Measurements from ENCODE around the gene SYCP2L.

The SYCP2L gene

GRCh38 chr6:10933126-10933525, 46.3 kb downstream of the SYCP2L start:
- intact Hi-C loops (cut with DNase I; ENCODE audit: low total_unique reads) = no loop called here
- TF ChIP-seq, protein P1, sequence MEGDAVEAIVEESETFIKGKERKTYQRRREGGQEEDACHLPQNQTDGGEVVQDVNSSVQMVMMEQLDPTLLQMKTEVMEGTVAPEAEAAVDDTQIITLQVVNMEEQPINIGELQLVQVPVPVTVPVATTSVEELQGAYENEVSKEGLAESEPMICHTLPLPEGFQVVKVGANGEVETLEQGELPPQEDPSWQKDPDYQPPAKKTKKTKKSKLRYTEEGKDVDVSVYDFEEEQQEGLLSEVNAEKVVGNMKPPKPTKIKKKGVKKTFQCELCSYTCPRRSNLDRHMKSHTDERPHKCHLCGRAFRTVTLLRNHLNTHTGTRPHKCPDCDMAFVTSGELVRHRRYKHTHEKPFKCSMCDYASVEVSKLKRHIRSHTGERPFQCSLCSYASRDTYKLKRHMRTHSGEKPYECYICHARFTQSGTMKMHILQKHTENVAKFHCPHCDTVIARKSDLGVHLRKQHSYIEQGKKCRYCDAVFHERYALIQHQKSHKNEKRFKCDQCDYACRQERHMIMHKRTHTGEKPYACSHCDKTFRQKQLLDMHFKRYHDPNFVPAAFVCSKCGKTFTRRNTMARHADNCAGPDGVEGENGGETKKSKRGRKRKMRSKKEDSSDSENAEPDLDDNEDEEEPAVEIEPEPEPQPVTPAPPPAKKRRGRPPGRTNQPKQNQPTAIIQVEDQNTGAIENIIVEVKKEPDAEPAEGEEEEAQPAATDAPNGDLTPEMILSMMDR (IDR thresholded peaks at IDR 0.05) = no peak
- no peak overlapping the region for H3K27ac ChIP-seq
- no peaks in the 10 kb centered on the region for H3K4me1 ChIP-seq
- no peaks in the 10 kb centered on the region for H3K36me3 ChIP-seq
- no peaks in the 10 kb centered on the region for H3K9me3 ChIP-seq
- DNase-seq = no peak
- H3K4me3 ChIP-seq = no peak overlapping the region
- H3K27me3 ChIP-seq = no peaks in the 10 kb centered on the region

DNA sequence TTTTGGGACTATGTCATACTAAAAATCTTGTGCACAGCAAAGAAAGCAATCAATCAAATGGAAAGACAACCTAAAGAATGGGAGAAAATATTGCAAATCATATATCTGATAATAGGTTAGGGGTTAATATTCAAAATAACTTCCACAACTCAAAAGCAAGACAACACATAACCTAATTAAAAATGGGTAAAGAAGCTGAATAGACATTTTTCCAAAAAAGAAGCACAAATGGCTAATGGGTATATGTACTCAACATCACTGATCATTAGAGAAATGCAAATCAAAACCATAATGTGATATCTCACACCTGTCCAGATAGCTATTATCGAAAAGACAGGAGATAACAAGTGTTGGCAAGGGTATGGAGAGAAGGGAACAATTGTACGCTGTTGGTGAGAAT, 53.0 kb downstream of the SYCP2L start:
- DNase-seq = no peak
- H3K4me3 ChIP-seq = no peak overlapping the region
- no peaks in the 10 kb centered on the region for H3K27me3 ChIP-seq
- TF ChIP-seq, protein P1 (IDR thresholded peaks at IDR 0.05) = no peak
- H3K27ac ChIP-seq = no peak overlapping the region
- no peaks in the 10 kb centered on the region for H3K4me1 ChIP-seq
- no peaks in the 10 kb centered on the region for H3K36me3 ChIP-seq
- peaks cover 0 to 3% (median 0%) of the 10 kb centered on the region in 3 donors for H3K9me3 ChIP-seq
- intact Hi-C loops (cut with DNase I; ENCODE audit: low total_unique reads) = no loop called here

DNA sequence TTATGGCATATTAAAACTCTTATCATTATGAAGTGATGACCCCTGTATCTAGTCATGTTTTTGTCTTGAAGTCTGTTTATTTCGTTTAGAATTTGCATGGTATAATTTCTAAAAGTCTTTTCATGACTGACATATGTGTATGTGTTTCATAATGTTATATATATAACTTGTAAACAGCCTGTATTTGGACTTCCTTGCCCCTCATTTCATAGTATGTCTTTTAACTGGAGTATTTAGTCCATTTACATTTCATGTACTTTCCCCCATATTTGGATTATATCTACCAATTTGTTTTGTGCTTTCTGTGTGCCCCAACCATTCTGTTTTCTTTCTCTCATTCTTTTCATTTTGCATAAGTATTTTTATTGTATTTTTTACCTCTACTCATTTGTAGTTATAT, 59.0 kb downstream of the SYCP2L start:
- DNase-seq = no peak
- Histone ChIP-seq H3K27ac (no peak overlapping the region), H3K4me1 (no peaks in the 10 kb centered on the region), H3K4me3 (no peak overlapping the region), H3K27me3 (no peaks in the 10 kb centered on the region), H3K9me3 (peaks cover 0 to 8% (median 0%) of the 10 kb centered on the region in 3 donors), H3K36me3 (no peaks in the 10 kb centered on the region)
- TF ChIP-seq, protein P1 (IDR thresholded peaks at IDR 0.05) = no peak
- intact Hi-C loops (cut with DNase I; ENCODE audit: low total_unique reads) = no loop called here

DNA sequence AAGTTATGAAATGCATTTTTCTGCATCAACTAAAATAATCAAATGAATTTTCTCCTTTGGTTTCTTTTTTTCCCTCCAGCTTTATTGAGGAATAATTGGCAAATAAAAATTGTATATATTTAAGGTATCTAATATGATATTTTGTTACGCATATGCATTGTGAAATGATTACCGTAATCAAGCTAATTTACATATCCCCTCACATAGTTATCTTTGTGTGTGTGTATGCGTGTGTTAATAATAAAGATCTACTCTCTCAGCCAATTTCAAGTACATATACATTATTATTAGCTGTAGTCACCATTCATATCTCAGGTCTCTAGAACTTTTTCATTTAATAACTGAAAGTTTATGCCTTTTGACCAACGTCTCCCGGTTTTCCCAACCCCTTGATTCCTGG, 61.1 kb downstream of the SYCP2L start:
- TF ChIP-seq, protein P1 (IDR thresholded peaks at IDR 0.05) = no peak
- H3K36me3 ChIP-seq = no peaks in the 10 kb centered on the region
- intact Hi-C loops (cut with DNase I; ENCODE audit: low total_unique reads) = no loop called here

DNA sequence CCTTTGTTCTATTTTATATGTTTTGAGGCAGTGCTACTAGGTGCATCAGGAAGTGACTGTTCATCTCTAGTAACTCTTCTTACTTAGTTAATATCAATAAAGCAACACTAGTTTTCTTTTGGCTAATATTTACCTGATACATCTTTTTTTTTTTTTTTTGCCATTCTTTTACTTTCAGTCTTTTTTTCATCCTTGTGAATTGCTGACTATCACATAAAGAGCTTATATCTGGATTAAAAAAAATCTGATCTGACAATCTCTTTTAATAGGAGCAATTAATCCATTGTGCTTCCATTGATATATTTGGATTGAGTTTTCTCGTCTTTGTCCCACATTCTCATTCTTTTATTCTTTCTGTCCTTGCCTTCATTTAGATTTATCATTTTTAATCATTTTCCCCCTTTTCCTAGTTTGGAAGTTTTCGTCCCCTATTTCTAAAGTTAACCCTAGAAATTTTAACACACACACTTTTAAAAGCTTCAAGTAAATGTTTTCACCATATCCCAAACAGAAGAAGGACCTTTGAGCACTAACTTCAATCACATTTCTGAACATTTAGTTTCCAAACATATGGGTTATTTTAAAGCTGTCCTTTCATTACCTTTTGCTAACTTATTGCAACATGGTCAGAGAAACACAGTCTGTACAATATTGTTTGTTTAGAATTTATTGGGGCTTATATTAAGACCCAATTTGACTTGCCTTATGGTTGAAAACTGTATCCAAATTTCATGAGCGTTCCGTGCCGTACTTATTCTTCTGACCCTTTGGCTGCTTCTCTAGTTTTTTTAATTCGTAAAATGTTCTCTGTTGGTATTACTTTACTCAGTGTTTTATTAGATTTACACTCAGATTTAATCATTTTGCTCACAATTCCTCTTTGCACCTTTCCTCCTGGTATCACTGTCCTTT, 63.0 kb downstream of the SYCP2L start:
- no peaks in the 10 kb centered on the region for H3K27me3 ChIP-seq
- peaks cover 0 to 8% (median 0%) of the 10 kb centered on the region in 3 donors for H3K9me3 ChIP-seq
- H3K4me3 ChIP-seq = no peak overlapping the region
- no peak overlapping the region for H3K27ac ChIP-seq
- H3K4me1 ChIP-seq = no peaks in the 10 kb centered on the region
- TF ChIP-seq, protein P1 (IDR thresholded peaks at IDR 0.05) = no peak
- intact Hi-C loops (cut with DNase I; ENCODE audit: low total_unique reads) = loop anchor here (10.0 kb wide), 1 partner anchor 115 kb away; no protein-coding TSS in a partner anchor
- DNase-seq = no peak
- no peaks in the 10 kb centered on the region for H3K36me3 ChIP-seq

More for the DNA sequence above, 61.1 kb downstream of the SYCP2L start:
- Histone ChIP-seq H3K27me3 (no peaks in the 10 kb centered on the region), H3K4me1 (no peaks in the 10 kb centered on the region), H3K9me3 (peaks cover 0 to 8% (median 0%) of the 10 kb centered on the region in 3 donors), H3K27ac (no peak overlapping the region), H3K4me3 (no peak overlapping the region)
- DNase-seq = no peak

Data from tibial artery (tissue), 4 donors.